NCI-H1092 treated with DMSO at 0.1 percent for 48 hours (cell line): ENCODE measurements around the gene FOXD4L6.
"Not testable (repeated sequence)": the region's sequence is repeated elsewhere in the genome, so short reads cannot be mapped to it uniquely, and the experiment has no call there.

Experiments used
- DNase-seq: peaks from one replicate; lab custom pipeline; 2025; lab: John Stamatoyannopoulos, UW

Gene FOXD4L6

GRCh38 chr9:41128581-41128980 is at the start of gene FOXD4L6:
TSS of gene FOXD4L6 (minus strand) at chr9:41128681. CDS start at chr9:41128383, 298 bp downstream.
- not testable (repeated sequence) for DNase-seq

DNA sequence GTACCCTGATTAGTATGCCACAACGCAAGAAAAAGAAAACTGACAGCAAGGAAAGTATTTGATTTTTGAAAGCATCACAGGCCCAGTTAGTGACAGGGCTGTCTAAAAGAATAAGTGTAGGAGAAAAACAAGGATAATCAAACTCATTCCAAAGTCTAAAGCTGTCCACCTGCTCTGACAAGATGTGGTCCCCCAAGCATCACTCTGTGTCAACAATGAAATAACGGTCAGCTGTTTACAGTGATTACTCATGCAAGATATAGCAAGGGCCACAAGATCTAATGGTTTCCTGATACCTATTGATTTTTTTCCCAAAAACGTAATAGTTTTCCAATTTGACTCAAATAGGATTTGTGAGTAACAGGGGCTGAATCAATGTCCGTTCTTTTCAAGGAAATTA is 46.5 kb upstream of the FOXD4L6 start:
- not testable (repeated sequence) for DNase-seq

- not testable (repeated sequence) for DNase-seq
Observed at GRCh38 chr9:41150116-41150515, 21.6 kb upstream of the FOXD4L6 start.

GRCh38 chr9:41141878-41142277 is 13.4 kb upstream of the FOXD4L6 start:
- not testable (repeated sequence) for DNase-seq

GRCh38 chr9:41126746-41127446 is 1.6 kb downstream of the FOXD4L6 start:
- DNase-seq = not testable (repeated sequence)

DNA sequence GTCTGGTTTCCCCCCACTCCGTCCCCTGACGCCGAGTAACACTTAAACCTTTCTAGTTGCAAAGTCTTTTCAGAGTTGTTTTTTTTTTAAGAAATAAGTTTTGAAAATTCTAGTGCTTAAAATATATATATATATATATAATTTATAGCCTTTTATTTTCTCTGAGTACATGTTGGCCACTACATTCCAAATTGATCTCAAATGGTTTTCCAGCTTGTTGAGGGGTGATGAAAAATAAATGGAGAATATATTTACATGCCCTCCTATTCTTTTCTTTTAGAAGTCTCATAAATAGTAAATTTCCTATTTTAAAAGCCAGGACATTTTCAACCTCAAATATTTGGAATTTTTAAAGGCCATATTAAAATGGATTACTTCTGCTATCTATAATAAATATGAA is 2.5 kb downstream of the FOXD4L6 start:
- not testable (repeated sequence) for DNase-seq

- not testable (repeated sequence) for DNase-seq
Observed at GRCh38 chr9:41125109-41125658, 3.3 kb downstream of the FOXD4L6 start.

DNA sequence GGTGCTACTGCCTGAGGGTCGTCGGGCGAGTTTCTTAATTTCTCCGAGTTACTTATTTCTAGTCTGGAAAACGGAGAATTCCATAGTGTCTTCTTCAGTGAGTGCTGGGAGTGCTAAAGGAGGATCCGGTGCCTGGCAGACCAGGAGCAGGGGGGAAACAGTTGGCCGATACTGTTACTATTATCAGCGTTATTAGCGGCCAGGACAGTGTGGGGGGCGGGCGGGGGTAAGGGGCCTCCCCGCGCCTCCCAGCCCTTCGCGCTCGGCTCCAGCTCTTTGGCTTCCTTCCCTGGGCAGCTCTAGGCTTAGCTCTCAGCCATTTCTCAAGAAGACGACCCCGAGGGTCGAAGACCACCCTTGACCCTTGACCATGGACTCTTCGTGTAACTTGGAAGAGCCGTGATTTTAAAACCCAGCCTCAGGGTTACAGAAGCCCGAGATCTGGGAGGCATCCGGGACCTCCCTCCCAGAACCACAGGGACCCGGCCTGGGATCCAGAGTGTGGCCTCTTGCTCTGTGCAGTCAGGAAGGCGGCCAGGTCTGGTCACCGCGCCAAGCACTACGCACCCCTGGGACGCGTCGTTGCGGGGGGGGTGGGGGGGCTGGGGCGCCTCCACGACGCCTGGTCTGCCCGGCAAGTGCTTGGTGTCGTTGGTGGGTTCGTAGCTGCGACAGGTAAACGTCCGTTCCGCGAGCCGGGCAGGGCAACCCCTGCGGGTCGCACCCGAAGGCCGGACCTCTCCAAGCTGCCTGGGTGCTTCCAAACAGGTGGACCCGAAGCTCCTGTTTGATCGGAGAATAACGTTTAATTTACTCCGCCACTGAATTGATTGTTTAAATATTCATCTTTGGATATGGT is 4.0 kb downstream of the FOXD4L6 start:
- not testable (repeated sequence) for DNase-seq

GRCh38 chr9:41123812-41124211 is 4.7 kb downstream of the FOXD4L6 start:
- not testable (repeated sequence) for DNase-seq

DNA sequence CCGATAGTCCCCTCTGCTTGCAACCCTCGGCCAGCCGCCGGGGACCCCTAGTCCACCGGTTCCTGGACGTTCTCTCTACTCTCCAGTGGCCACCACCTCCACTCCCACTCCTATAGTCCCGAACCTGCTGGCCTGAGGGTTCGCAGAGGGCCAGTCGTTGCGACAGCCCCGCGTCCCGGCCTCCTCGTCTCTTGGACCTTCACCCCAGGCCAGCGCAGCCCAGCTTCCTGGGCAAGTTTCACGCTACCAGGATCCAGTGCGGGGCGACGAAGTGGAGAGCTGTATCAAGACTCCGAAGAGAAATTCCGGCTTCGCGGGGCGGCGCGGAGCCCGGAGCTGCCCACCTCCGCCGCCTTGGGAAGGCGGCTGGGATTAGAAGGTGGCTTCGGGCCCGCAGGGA is 5.1 kb downstream of the FOXD4L6 start:
- DNase-seq = not testable (repeated sequence)

- not testable (repeated sequence) for DNase-seq
Observed at GRCh38 chr9:41120696-41121095, 7.8 kb downstream of the FOXD4L6 start.

GRCh38 chr9:41119719-41120118 is 8.8 kb downstream of the FOXD4L6 start:
- not testable (repeated sequence) for DNase-seq

DNA sequence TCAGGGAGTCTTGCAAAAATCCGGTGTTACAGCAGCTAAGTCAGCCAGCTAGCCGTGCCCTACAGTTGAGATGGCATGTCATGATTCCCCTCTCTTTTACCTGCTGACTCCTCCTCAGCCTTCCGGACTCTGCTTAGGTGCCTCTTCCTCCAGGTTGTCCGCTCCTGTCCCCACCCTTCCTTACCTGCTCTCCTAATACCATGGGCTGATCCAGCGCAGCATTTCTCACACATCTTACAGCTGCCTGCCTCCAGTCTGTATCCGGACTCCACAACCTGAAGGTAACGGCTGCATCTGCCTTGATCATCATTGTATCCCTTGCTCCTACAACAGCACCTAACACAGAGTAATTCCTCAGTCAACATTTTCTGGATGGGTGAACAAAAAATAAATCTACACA is 9.2 kb downstream of the FOXD4L6 start:
- DNase-seq = not testable (repeated sequence)

- not testable (repeated sequence) for DNase-seq
Observed at GRCh38 chr9:41113348-41113747, 15.1 kb downstream of the FOXD4L6 start.

DNA sequence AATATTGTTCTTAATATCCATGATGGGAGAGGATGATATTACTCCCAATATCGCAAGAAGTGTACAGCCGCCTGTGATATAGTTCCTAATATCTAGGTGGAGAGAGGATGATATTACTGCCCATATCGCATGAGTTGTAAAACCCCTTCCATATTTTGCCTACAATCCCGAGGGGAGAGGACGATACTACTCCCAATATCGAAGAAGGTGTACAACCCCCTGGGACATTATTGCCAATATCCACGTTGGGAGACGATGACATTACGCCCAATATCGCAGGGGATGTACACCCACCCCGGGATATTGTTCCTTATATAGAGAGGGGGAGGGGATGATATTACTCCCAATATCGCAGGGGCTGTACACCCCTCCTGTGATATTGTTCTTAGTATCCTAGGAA is 17.1 kb downstream of the FOXD4L6 start:
- not testable (repeated sequence) for DNase-seq

DNA sequence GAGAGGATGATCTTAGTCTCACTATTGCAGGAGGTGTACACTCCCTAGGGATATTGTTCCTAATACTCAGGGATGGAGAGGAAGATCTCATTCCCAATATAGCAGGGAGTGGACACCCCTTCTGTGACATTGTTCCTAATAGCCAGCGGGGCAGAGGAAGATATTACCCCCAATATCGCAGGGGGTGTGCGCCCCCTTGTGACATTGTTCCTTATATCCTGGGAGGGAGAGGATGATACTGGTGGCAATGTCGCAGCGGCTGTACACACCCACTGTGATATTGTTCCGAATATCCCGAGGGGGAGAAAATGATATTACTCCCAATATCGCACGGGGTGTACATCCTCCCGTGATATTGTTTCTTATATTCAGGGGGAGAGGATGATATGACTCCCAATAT is 17.6 kb downstream of the FOXD4L6 start:
- DNase-seq = not testable (repeated sequence)

- DNase-seq = not testable (repeated sequence)
Observed at GRCh38 chr9:41109253-41109652, 19.2 kb downstream of the FOXD4L6 start.

DNA sequence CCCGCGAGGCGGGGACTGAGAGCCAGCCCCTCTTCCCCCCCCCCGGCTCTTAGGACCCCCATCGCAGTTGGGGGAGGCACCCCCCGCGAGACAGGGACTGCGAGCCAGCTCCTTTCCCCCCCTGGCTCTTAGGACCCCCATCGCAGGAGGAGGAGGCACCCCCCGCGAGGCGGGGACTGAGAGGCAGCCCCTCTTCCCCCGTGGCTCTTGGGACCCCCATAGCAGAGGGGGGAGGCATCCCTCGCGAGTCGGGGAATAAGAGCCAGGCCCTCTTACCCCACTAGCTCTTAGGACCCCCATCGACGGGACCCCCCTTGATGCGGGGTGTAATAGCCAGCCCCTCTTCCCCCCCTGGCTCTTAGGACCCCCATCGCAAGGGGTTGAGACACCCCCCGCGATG is 19.7 kb downstream of the FOXD4L6 start:
- not testable (repeated sequence) for DNase-seq

DNA sequence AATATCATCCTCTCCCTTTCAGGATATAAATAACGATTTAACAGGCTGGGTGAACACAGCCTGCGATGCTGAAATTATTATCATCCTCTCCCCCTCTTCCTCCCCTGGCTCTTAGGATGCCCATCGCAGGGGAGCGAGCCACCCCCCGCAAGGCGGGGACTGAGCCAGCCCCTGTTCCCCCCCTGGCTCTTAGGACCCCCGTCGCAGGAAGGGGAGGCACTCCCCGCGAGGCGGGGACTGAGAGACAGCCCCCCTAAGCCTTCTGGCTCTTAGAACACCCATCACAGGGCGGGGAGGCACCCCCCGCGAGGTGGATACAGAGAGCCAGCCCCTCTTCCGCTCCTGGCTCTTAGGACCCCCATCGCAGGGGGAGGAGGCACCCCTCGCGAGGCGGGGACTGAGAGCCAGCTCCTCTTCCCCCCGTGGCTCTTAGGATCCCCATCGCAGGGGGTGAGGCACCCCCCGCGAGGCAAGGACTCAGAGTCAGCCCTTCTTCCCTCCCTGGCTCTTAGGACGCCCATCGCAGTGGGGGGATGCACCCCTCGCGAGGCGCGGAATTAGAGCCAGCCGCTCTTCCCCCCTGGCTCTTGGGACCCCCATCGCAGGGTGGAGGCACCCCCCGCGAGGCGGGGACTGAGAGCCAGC is 21.9 kb downstream of the FOXD4L6 start:
- not testable (repeated sequence) for DNase-seq

DNA sequence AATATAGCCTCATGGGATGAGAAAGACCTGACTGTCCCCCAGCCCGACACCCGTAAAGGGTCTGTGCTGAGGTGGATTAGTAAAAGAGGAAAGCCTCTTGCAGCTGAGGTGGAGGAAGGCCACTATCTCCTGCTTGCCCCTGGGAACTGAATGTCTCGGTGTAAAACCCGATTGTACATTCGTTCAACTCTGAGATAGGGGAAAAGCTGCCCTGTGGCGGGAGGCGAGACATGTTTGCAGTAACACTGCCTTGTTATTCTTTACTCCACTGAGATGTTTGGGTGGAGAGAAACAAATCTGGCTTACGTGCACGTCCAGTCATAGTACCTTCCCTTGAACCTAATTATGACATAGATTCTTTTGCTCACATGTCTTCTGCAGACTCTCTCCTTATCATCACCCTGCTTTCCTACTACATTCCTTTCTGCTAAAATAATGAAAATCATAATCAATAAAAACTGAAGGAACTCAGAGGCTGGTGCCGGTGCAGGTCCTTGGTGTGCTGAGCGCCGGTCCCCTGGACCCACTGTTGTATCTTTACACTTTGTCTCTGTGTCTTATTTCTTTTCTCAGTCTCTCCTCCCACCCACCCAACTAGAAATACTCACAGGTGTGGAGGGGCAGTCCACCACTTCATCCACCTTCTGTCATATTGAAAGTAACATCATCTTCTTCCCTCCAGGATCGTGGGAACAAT is 22.8 kb downstream of the FOXD4L6 start:
- not testable (repeated sequence) for DNase-seq

- DNase-seq = not testable (repeated sequence)
Observed at GRCh38 chr9:41104542-41104941, 23.9 kb downstream of the FOXD4L6 start.
